CD4-positive, alpha-beta T cell (primary cell): ENCODE data around the gene NDRG3. TPM values are rescaled to one million over a fixed set of nuclear protein-coding genes. Genes with fewer than 3 reads are reported as not detected.
"Not testable (repeated sequence)": the region's sequence is repeated elsewhere in the genome, so short reads cannot be mapped to it uniquely, and the experiment has no call there.

Source experiments
- ATAC-seq: fragments of 200-7000 bp; cut with Tn5 transposase; one replicate; pipeline ENCODE4 v1.10.0; 2022; ENCODE audit warnings: mild to moderate bottlenecking; ENCODE audit not compliant: poor library complexity
- CTCF ChIA-PET: fragments of 350-600 bp; sonication (Branson Sonifier 250); formaldehyde crosslinking; loops from one replicate; lab custom pipeline; 2021; ENCODE audit warnings: antibody characterized with exemption, inconsistent platforms; lab: Charles Lee
- POLR2A ChIA-PET: fragments of 350-600 bp; sonication (Branson Sonifier 250); formaldehyde crosslinking; loops from one replicate; lab custom pipeline; 2021; ENCODE audit warnings: antibody characterized with exemption, inconsistent platforms; lab: Charles Lee
- DNase-seq, 14 experiments: peaks; one replicate each; pipeline ENCODE4 v3.0.0-alpha.2; 2013 to 2020; ENCODE audit warnings: mixed read lengths in 2 of 14
- H3K27ac ChIP-seq, 2 donors: one replicate each; pipeline versions ENCODE4 v1.5.1 to v1.7.0; 2013; ENCODE audit warnings: low read length in 2 of 2, low read depth in 1 of 2, mild to moderate bottlenecking in 1 of 2
- H3K27me3 ChIP-seq, 2 experiments: 1 replicate in 1 of 2; 2 replicates in 1 of 2; pipeline versions ENCODE4 v1.6.1 to v1.7.0; 2013; ENCODE audit warnings: low read length in 2 of 2, control low read depth in 1 of 2, mild to moderate bottlenecking in 1 of 2, moderate library complexity in 1 of 2; ENCODE audit not compliant: insufficient read depth in 2 of 2, control insufficient read depth in 1 of 2
- H3K36me3 ChIP-seq: one replicate; pipeline ENCODE4 v1.6.1; 2013; ENCODE audit warnings: low read length, control low read depth; ENCODE audit not compliant: insufficient read depth
- H3K4me1 ChIP-seq: one replicate; pipeline ENCODE4 v1.6.1; 2013; ENCODE audit warnings: low read length, control low read depth; ENCODE audit not compliant: insufficient read depth
- H3K4me3 ChIP-seq: one replicate; pipeline ENCODE4 v1.5.1; 2013; ENCODE audit warnings: mild to moderate bottlenecking, low read length, moderate library complexity
- H3K9me3 ChIP-seq, 2 experiments: 1 replicate in 1 of 2; 2 replicates in 1 of 2; pipeline versions ENCODE4 v1.6.1 to v1.7.0; 2013; ENCODE audit warnings: low read length in 2 of 2, mild to moderate bottlenecking in 2 of 2, control low read depth in 1 of 2, moderate library complexity in 1 of 2; ENCODE audit not compliant: control insufficient read depth in 1 of 2, insufficient read depth in 1 of 2
- H3K27ac Mint-ChIP-seq: one replicate; pipeline ENCODE4 v1.8.0; 2020; ENCODE audit warnings: mixed read lengths
- H3K27me3 Mint-ChIP-seq: one replicate; pipeline ENCODE4 v1.8.0; 2021; ENCODE audit warnings: mixed read lengths
- H3K36me3 Mint-ChIP-seq: one replicate; pipeline ENCODE4 v1.8.0; 2021; ENCODE audit warnings: low read depth, mixed read lengths
- H3K4me1 Mint-ChIP-seq: one replicate; pipeline ENCODE4 v1.8.0; 2021; ENCODE audit warnings: low read depth, mixed read lengths
- H3K4me3 Mint-ChIP-seq: one replicate; pipeline ENCODE4 v1.8.0; 2020; ENCODE audit warnings: mild to moderate bottlenecking, mixed read lengths
- H3K9me3 Mint-ChIP-seq: one replicate; pipeline ENCODE4 v1.8.0; 2020; ENCODE audit warnings: mixed read lengths
- intact Hi-C, 2 experiments: fragments of 100-400 bp; cut with DNase I in 1 of 2; cut with micrococcal nuclease in 1 of 2; formaldehyde crosslinking; loops; one replicate each; pipeline versions ENCODE4 v1.15.1 to v1.9.0; 2023 to 2025; cut with DNase I, micrococcal nuclease
- total RNA-seq, 174 experiments: library from RNA in 2 of 174; stranded (reverse) in 2 of 174; gene quantifications; one replicate each; pipeline ENCODE4 v1.2.3 and lab custom pipeline; 2021 to 2026
- TF ChIP-seq, protein P1 (sequence below): fragments of 200-600 bp; IDR thresholded peaks from one replicate; pipeline ENCODE4 v1.8.0; 2022; ENCODE audit warnings: antibody characterized with exemption, mild to moderate bottlenecking

NDRG3 gene
- total RNA-seq, 2 experiments from 2014 or later, result 17.3 to 17.5 TPM

- ChIA-PET POLR2A (no interaction called here), CTCF (no interaction called here)
- Mint-ChIP-seq H3K9me3 (no peaks in the 10 kb centered on the region), H3K4me1 (no peaks in the 10 kb centered on the region), H3K27me3 (no peaks in the 10 kb centered on the region), H3K4me3 (no peak overlapping the region), H3K36me3 (peaks cover 12% of the 10 kb centered on the region), H3K27ac (no peak overlapping the region)
- TF ChIP-seq, protein P1, sequence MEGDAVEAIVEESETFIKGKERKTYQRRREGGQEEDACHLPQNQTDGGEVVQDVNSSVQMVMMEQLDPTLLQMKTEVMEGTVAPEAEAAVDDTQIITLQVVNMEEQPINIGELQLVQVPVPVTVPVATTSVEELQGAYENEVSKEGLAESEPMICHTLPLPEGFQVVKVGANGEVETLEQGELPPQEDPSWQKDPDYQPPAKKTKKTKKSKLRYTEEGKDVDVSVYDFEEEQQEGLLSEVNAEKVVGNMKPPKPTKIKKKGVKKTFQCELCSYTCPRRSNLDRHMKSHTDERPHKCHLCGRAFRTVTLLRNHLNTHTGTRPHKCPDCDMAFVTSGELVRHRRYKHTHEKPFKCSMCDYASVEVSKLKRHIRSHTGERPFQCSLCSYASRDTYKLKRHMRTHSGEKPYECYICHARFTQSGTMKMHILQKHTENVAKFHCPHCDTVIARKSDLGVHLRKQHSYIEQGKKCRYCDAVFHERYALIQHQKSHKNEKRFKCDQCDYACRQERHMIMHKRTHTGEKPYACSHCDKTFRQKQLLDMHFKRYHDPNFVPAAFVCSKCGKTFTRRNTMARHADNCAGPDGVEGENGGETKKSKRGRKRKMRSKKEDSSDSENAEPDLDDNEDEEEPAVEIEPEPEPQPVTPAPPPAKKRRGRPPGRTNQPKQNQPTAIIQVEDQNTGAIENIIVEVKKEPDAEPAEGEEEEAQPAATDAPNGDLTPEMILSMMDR, result no peak
- DNase-seq (no peak), ATAC-seq (no peak)
- no peaks in the 10 kb centered on the region for H3K27me3 ChIP-seq
- intact Hi-C loops, result no loop called here
- peaks cover 2% of the 10 kb centered on the region for H3K36me3 ChIP-seq
- no peak overlapping the region for H3K4me3 ChIP-seq
- H3K4me1 ChIP-seq, result no peaks in the 10 kb centered on the region
- H3K9me3 ChIP-seq, result peaks cover 0 to 7% of the 10 kb centered on the region in 2 experiments
- no peak overlapping the region for H3K27ac ChIP-seq
Observed at GRCh38 chr20:36700438-36700837, 45.5 kb downstream of the NDRG3 start.

GRCh38 chr20:36695467-36695866 is 50.4 kb downstream of the NDRG3 start:
- H3K27me3 Mint-ChIP-seq, CTCF ChIA-PET, POLR2A ChIA-PET, H3K9me3 Mint-ChIP-seq, H3K4me3 ChIP-seq, H3K4me1 ChIP-seq, H3K27ac Mint-ChIP-seq, H3K27me3 ChIP-seq, H3K36me3 ChIP-seq, ATAC-seq, H3K4me1 Mint-ChIP-seq, H3K4me3 Mint-ChIP-seq, DNase-seq, H3K9me3 ChIP-seq, H3K27ac ChIP-seq, intact Hi-C loops: not testable (repeated sequence)
- H3K36me3 Mint-ChIP-seq, result peaks cover 17% of the 10 kb centered on the region

GRCh38 chr20:36688630-36689029 is 57.3 kb downstream of the NDRG3 start:
- Mint-ChIP-seq H3K27me3 (no peaks in the 10 kb centered on the region), H3K9me3 (no peaks in the 10 kb centered on the region), H3K27ac (no peak overlapping the region), H3K4me1 (no peaks in the 10 kb centered on the region), H3K36me3 (peaks cover 44% of the 10 kb centered on the region), H3K4me3 (no peak overlapping the region)
- DNase-seq (no peak), ATAC-seq (no peak)
- ChIA-PET CTCF (no interaction called here), POLR2A (no interaction called here)
- TF ChIP-seq, protein P1, result no peak
- no peaks in the 10 kb centered on the region for H3K27me3 ChIP-seq
- no peaks in the 10 kb centered on the region for H3K9me3 ChIP-seq
- H3K4me1 ChIP-seq, result no peaks in the 10 kb centered on the region
- no peak overlapping the region for H3K27ac ChIP-seq
- intact Hi-C loops, result no loop called here
- H3K36me3 ChIP-seq, result peaks cover 30% of the 10 kb centered on the region
- H3K4me3 ChIP-seq, result no peak overlapping the region

DNA sequence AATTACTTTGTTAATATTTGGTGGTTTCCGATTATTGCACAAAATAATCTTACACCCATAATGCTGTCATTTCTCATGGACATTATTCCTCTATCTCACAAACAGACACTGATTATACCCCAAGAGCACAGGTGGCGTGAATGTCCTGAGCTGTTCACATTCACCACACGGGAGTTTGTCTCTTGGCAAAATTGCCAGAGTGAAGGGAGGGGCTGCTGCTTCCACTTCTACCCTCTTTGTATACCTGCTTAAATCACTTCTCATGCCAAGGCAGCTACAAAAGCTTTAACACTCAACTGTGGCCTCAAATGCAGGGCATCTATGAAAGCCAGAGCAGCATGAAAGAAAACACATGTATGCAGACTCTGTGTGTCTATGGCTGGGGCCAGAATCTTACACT is 58.0 kb downstream of the NDRG3 start:
- CTCF ChIA-PET, result no interaction called here
- Mint-ChIP-seq H3K36me3 (peaks cover 46% of the 10 kb centered on the region), H3K27ac (no peak overlapping the region), H3K27me3 (no peaks in the 10 kb centered on the region), H3K9me3 (no peaks in the 10 kb centered on the region), H3K4me3 (no peak overlapping the region), H3K4me1 (no peaks in the 10 kb centered on the region)
- no peak for DNase-seq
- Histone ChIP-seq H3K9me3 (no peaks in the 10 kb centered on the region), H3K27ac (no peak overlapping the region), H3K4me3 (no peak overlapping the region), H3K27me3 (no peaks in the 10 kb centered on the region), H3K4me1 (no peaks in the 10 kb centered on the region), H3K36me3 (peaks cover 30% of the 10 kb centered on the region)
- TF ChIP-seq, protein P1, result no peak
- intact Hi-C loops, result no loop called here
- no peak for ATAC-seq
- POLR2A ChIA-PET, result no interaction called here
